Gastroesophageal sphincter (tissue), 2 donors: ENCODE measurements around the gene SV2C.

Experiments used
- POLR2A ChIP-seq, 2 donors: fragments of 450-650 bp; IDR thresholded peaks; one replicate each; pipeline ENCODE4 v1.6.1; 2017; ENCODE audit warnings: antibody characterized with exemption in 2 of 2, mild to moderate bottlenecking in 2 of 2, moderate library complexity in 1 of 2
- POLR2AphosphoS5 ChIP-seq: sonication (generic); formaldehyde crosslinking; IDR thresholded peaks from one replicate; pipeline ENCODE4 v1.6.1; 2017; ENCODE audit warnings: antibody characterized with exemption

- TF ChIP-seq POLR2A (IDR thresholded peaks at IDR 0.05) (no peak), POLR2AphosphoS5 (no peak)
Measured at GRCh38 chr5:76367623-76368371, 284.6 kb downstream of the SV2C start.
